Measurements from ENCODE around the gene AGAP1. TPM values are rescaled to one million over a fixed set of nuclear protein-coding genes. Genes with fewer than 3 reads are reported as not detected.

The AGAP1 gene
- total RNA-seq, 3 donors from 2014 or later (not counting 1 experiment from before 2014, with no cell fraction given), result 42.0 to 56.4 (median 45.7) TPM

GRCh38 chr2:235986361-235986760 lies 492.5 kb downstream of the AGAP1 start:
- ATAC-seq (no peak), DNase-seq (no peak)
- no peak for TF ChIP-seq CTCF (IDR thresholded peaks at IDR 0.05)
- H3K27me3 ChIP-seq (ENCODE audit: control insufficient read depth, insufficient read depth, low read length), result no peaks in the 10 kb centered on the region
- Mint-ChIP-seq H3K4me3 (no peak overlapping the region), H3K36me3 (no peaks in the 10 kb centered on the region), H3K27ac (no peak overlapping the region), H3K9me3 (no peaks in the 10 kb centered on the region), H3K4me1 (peaks cover 23 to 28% of the 10 kb centered on the region in 2 donors), H3K27me3 (ENCODE audit: low read depth in 2 of 2) (peaks cover 0 to 2% of the 10 kb centered on the region in 2 donors)
- 80% methylated on average over 1 of the region's 1 CpG for WGBS (ENCODE audit: insufficient coverage)
- no peak overlapping the region for H3K27ac ChIP-seq (ENCODE audit: low read length)
- H3K36me3 ChIP-seq (ENCODE audit: control insufficient read depth, insufficient read depth, low read length), result no peaks in the 10 kb centered on the region
- H3K9me3 ChIP-seq (ENCODE audit: control insufficient read depth, insufficient read depth, low read length), result no peaks in the 10 kb centered on the region
- H3K4me1 ChIP-seq (ENCODE audit: control insufficient read depth, insufficient read depth, low read length), result no peaks in the 10 kb centered on the region
- H3K4me3 ChIP-seq (ENCODE audit: low read length), result no peak overlapping the region
- intact Hi-C loops (cut with micrococcal nuclease), result no loop called here

GRCh38 chr2:235988271-235989015 lies 494.6 kb downstream of the AGAP1 start:
- no peak for DNase-seq
- Histone ChIP-seq H3K27me3 (ENCODE audit: control insufficient read depth, insufficient read depth, low read length) (no peaks in the 10 kb centered on the region), H3K4me1 (ENCODE audit: control insufficient read depth, insufficient read depth, low read length) (no peaks in the 10 kb centered on the region), H3K4me3 (ENCODE audit: low read length) (no peak overlapping the region), H3K9me3 (ENCODE audit: control insufficient read depth, insufficient read depth, low read length) (no peaks in the 10 kb centered on the region), H3K36me3 (ENCODE audit: control insufficient read depth, insufficient read depth, low read length) (no peaks in the 10 kb centered on the region), H3K27ac (ENCODE audit: low read length) (no peak overlapping the region)
- TF ChIP-seq CTCF (IDR thresholded peaks at IDR 0.05), result no peak
- H3K4me3 Mint-ChIP-seq, result no peak overlapping the region
- intact Hi-C loops (cut with micrococcal nuclease), result no loop called here
- H3K9me3 Mint-ChIP-seq, result no peaks in the 10 kb centered on the region
- peaks cover 23 to 28% of the 10 kb centered on the region in 2 donors for H3K4me1 Mint-ChIP-seq
- no peak overlapping the region for H3K27ac Mint-ChIP-seq
- peaks cover 0 to 2% of the 10 kb centered on the region in 2 donors for H3K27me3 Mint-ChIP-seq (ENCODE audit: low read depth in 2 of 2)
- H3K36me3 Mint-ChIP-seq, result no peaks in the 10 kb centered on the region
- no peak for ATAC-seq
- WGBS (ENCODE audit: insufficient coverage), result 95% methylated on average over 21 of the region's 21 CpGs

GRCh38 chr2:235989591-235989990 lies 495.7 kb downstream of the AGAP1 start:
- no peaks in the 10 kb centered on the region for H3K36me3 Mint-ChIP-seq
- intact Hi-C loops (cut with micrococcal nuclease), result no loop called here
- no peak overlapping the region for H3K27ac ChIP-seq (ENCODE audit: low read length)
- no peaks in the 10 kb centered on the region for H3K9me3 ChIP-seq (ENCODE audit: control insufficient read depth, insufficient read depth, low read length)
- H3K27ac Mint-ChIP-seq, result no peak overlapping the region
- no peaks in the 10 kb centered on the region for H3K4me1 ChIP-seq (ENCODE audit: control insufficient read depth, insufficient read depth, low read length)
- H3K27me3 Mint-ChIP-seq (ENCODE audit: low read depth in 2 of 2), result peaks cover 0 to 2% of the 10 kb centered on the region in 2 donors
- no peak overlapping the region for H3K4me3 Mint-ChIP-seq
- H3K4me3 ChIP-seq (ENCODE audit: low read length), result no peak overlapping the region
- ATAC-seq (no peak), DNase-seq (no peak)
- no peak for TF ChIP-seq CTCF (IDR thresholded peaks at IDR 0.05)
- no peaks in the 10 kb centered on the region for H3K27me3 ChIP-seq (ENCODE audit: control insufficient read depth, insufficient read depth, low read length)
- no peaks in the 10 kb centered on the region for H3K36me3 ChIP-seq (ENCODE audit: control insufficient read depth, insufficient read depth, low read length)
- 91% methylated on average over 10 of the region's 10 CpGs for WGBS (ENCODE audit: insufficient coverage)
- H3K4me1 Mint-ChIP-seq, result peaks cover 23 to 28% of the 10 kb centered on the region in 2 donors
- no peaks in the 10 kb centered on the region for H3K9me3 Mint-ChIP-seq

GRCh38 chr2:235990344-235990743 lies 496.5 kb downstream of the AGAP1 start:
- Histone ChIP-seq H3K27ac (ENCODE audit: low read length) (no peak overlapping the region), H3K4me1 (ENCODE audit: control insufficient read depth, insufficient read depth, low read length) (no peaks in the 10 kb centered on the region), H3K4me3 (ENCODE audit: low read length) (no peak overlapping the region), H3K27me3 (ENCODE audit: control insufficient read depth, insufficient read depth, low read length) (no peaks in the 10 kb centered on the region), H3K9me3 (ENCODE audit: control insufficient read depth, insufficient read depth, low read length) (no peaks in the 10 kb centered on the region), H3K36me3 (ENCODE audit: control insufficient read depth, insufficient read depth, low read length) (no peaks in the 10 kb centered on the region)
- H3K27me3 Mint-ChIP-seq (ENCODE audit: low read depth in 2 of 2), result peaks cover 0 to 2% of the 10 kb centered on the region in 2 donors
- no peaks in the 10 kb centered on the region for H3K36me3 Mint-ChIP-seq
- no peaks in the 10 kb centered on the region for H3K9me3 Mint-ChIP-seq
- no peak overlapping the region for H3K27ac Mint-ChIP-seq
- ATAC-seq, result no peak
- intact Hi-C loops (cut with micrococcal nuclease), result no loop called here
- peaks cover 19 to 27% of the 10 kb centered on the region in 2 donors for H3K4me1 Mint-ChIP-seq
- no peak overlapping the region for H3K4me3 Mint-ChIP-seq
- 85% methylated on average over 3 of the region's 3 CpGs for WGBS (ENCODE audit: insufficient coverage)
- DNase-seq, result no peak
- TF ChIP-seq CTCF (IDR thresholded peaks at IDR 0.05), result no peak

All from natural killer cell (primary cell).